Activated CD8-positive, alpha-beta T cell treated with anti-CD3 and anti-CD28 coated beads for 36 hours (primary cell): Measurements from ENCODE around the gene ADARB2. TPM values are rescaled to one million over a fixed set of nuclear protein-coding genes. Genes with fewer than 3 reads are reported as not detected.

ENCODE experiments used
- ATAC-seq: fragments of 200-7000 bp; cut with Tn5 transposase; one replicate; pipeline ENCODE4 v1.10.0; 2021; ENCODE audit warnings: mild to moderate bottlenecking, moderate library complexity
- CTCF ChIA-PET: fragments of 350-600 bp; sonication (Branson Sonifier 250); formaldehyde crosslinking; loops from one replicate; lab custom pipeline; 2021; ENCODE audit warnings: antibody characterized with exemption; lab: Charles Lee
- POLR2A ChIA-PET: fragments of 350-600 bp; sonication (Branson Sonifier 250); formaldehyde crosslinking; loops from one replicate; lab custom pipeline; 2021; ENCODE audit warnings: antibody characterized with exemption; lab: Charles Lee
- DNase-seq: peaks from one replicate; pipeline ENCODE4 v3.0.0-alpha.2; 2020
- H3K27ac Mint-ChIP-seq: one replicate; pipeline ENCODE4 v1.8.0; 2021; ENCODE audit warnings: mild to moderate bottlenecking, mixed read lengths
- H3K27me3 Mint-ChIP-seq: one replicate; pipeline ENCODE4 v1.8.0; 2021; ENCODE audit warnings: mixed read lengths
- H3K36me3 Mint-ChIP-seq: one replicate; pipeline ENCODE4 v1.8.0; 2021; ENCODE audit warnings: low read depth, mixed read lengths
- H3K4me1 Mint-ChIP-seq: one replicate; pipeline ENCODE4 v1.8.0; 2021; ENCODE audit warnings: low read depth, mixed read lengths
- H3K4me3 Mint-ChIP-seq: one replicate; pipeline ENCODE4 v1.8.0; 2021; ENCODE audit warnings: mild to moderate bottlenecking, moderate library complexity, mixed read lengths
- H3K9me3 Mint-ChIP-seq: one replicate; pipeline ENCODE4 v1.8.0; 2021; ENCODE audit warnings: mixed read lengths
- intact Hi-C: fragments of 100-400 bp; cut with micrococcal nuclease; formaldehyde crosslinking; loops from one replicate; pipeline ENCODE4 v1.10.0; 2022
- total RNA-seq, 2 experiments: library from RNA; stranded (reverse); gene quantifications; one replicate each; pipeline ENCODE4 v1.2.3, GENCODE V29; 2021
- TF ChIP-seq, protein P1 (sequence below): fragments of 200-600 bp; IDR thresholded peaks from one replicate; pipeline ENCODE4 v1.8.0; 2022; ENCODE audit warnings: antibody characterized with exemption, mild to moderate bottlenecking

Gene ADARB2
- total RNA-seq, 2 experiments from 2014 or later: 1.3 to 1.6 TPM

GRCh38 chr10:1169186-1169885, 568.0 kb downstream of the ADARB2 start:
- intact Hi-C loops: no loop called here
- Mint-ChIP-seq H3K4me3 (no peak overlapping the region), H3K27me3 (peaks cover 4% of the 10 kb centered on the region), H3K36me3 (no peaks in the 10 kb centered on the region), H3K27ac (no peak overlapping the region), H3K4me1 (no peaks in the 10 kb centered on the region), H3K9me3 (no peaks in the 10 kb centered on the region)
- ChIA-PET CTCF (no interaction called here), POLR2A (no interaction called here)
- no peak for ATAC-seq
- DNase-seq: no peak
- TF ChIP-seq, protein P1, sequence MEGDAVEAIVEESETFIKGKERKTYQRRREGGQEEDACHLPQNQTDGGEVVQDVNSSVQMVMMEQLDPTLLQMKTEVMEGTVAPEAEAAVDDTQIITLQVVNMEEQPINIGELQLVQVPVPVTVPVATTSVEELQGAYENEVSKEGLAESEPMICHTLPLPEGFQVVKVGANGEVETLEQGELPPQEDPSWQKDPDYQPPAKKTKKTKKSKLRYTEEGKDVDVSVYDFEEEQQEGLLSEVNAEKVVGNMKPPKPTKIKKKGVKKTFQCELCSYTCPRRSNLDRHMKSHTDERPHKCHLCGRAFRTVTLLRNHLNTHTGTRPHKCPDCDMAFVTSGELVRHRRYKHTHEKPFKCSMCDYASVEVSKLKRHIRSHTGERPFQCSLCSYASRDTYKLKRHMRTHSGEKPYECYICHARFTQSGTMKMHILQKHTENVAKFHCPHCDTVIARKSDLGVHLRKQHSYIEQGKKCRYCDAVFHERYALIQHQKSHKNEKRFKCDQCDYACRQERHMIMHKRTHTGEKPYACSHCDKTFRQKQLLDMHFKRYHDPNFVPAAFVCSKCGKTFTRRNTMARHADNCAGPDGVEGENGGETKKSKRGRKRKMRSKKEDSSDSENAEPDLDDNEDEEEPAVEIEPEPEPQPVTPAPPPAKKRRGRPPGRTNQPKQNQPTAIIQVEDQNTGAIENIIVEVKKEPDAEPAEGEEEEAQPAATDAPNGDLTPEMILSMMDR: no peak

DNA sequence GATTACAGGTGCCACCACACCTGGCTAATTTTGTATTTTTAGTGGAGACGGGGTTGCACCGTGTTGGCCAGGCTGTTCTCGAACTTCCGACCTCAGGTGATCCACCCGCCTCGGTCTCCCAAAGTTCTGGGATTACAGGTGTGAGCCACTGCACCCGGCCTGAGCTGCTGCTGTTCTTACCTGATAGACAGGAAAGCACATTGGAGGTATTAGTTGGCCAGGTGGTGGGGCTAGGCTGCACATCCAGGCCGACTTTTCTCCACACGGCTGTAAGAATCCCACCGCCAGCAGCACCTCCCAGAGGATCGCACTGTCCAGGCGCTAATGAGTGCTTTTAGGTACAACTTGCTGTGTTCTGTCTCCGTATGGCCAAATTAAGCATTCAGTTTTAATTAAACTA, 568.6 kb downstream of the ADARB2 start:
- Mint-ChIP-seq H3K4me1 (no peaks in the 10 kb centered on the region), H3K27me3 (peaks cover 4% of the 10 kb centered on the region), H3K4me3 (no peak overlapping the region), H3K9me3 (no peaks in the 10 kb centered on the region), H3K36me3 (no peaks in the 10 kb centered on the region), H3K27ac (no peak overlapping the region)
- POLR2A ChIA-PET: no interaction called here
- intact Hi-C loops: no loop called here
- CTCF ChIA-PET: no interaction called here
- TF ChIP-seq, protein P1: no peak
- no peak for DNase-seq
- ATAC-seq: no peak

GRCh38 chr10:1166828-1167275, 570.5 kb downstream of the ADARB2 start:
- ChIA-PET CTCF (no interaction called here), POLR2A (no interaction called here)
- no peaks in the 10 kb centered on the region for H3K4me1 Mint-ChIP-seq
- intact Hi-C loops: no loop called here
- ATAC-seq (no peak), DNase-seq (no peak)
- H3K4me3 Mint-ChIP-seq: no peak overlapping the region
- no peaks in the 10 kb centered on the region for H3K36me3 Mint-ChIP-seq
- no peaks in the 10 kb centered on the region for H3K9me3 Mint-ChIP-seq
- TF ChIP-seq, protein P1: no peak
- H3K27ac Mint-ChIP-seq: no peak overlapping the region
- peaks cover 4% of the 10 kb centered on the region for H3K27me3 Mint-ChIP-seq

- no peak for DNase-seq
- Mint-ChIP-seq H3K36me3 (no peaks in the 10 kb centered on the region), H3K27me3 (peaks cover 4% of the 10 kb centered on the region), H3K4me1 (no peaks in the 10 kb centered on the region), H3K27ac (no peak overlapping the region), H3K4me3 (no peak overlapping the region), H3K9me3 (no peaks in the 10 kb centered on the region)
- CTCF ChIA-PET: no interaction called here
- POLR2A ChIA-PET: no interaction called here
- intact Hi-C loops: no loop called here
- TF ChIP-seq, protein P1: no peak
- ATAC-seq: no peak
Measured at GRCh38 chr10:1166101-1166827, 571.1 kb downstream of the ADARB2 start.

GRCh38 chr10:1163831-1164230, 573.5 kb downstream of the ADARB2 start:
- DNase-seq (no peak), ATAC-seq (no peak)
- H3K27me3 Mint-ChIP-seq: peaks cover 4% of the 10 kb centered on the region
- ChIA-PET CTCF (no interaction called here), POLR2A (interaction anchor here (1.1 kb wide), 1 partner anchor 11 kb away, joined by 3 read pairs; no protein-coding TSS in a partner anchor)
- H3K9me3 Mint-ChIP-seq: no peaks in the 10 kb centered on the region
- H3K4me1 Mint-ChIP-seq: no peaks in the 10 kb centered on the region
- no peaks in the 10 kb centered on the region for H3K36me3 Mint-ChIP-seq
- TF ChIP-seq, protein P1: no peak
- intact Hi-C loops: no loop called here
- H3K27ac Mint-ChIP-seq: no peak overlapping the region
- no peak overlapping the region for H3K4me3 Mint-ChIP-seq
